DND-41 (cell line): ENCODE data around the gene NECTIN2.

Experiments
- CTCF ChIP-seq: IDR thresholded peaks from 2 replicates; pipeline ENCODE4 v1.5.1; 2012; ENCODE audit warnings: borderline replicate concordance, low read length, moderate library complexity, mild to moderate bottlenecking; ENCODE audit not compliant: poor library complexity, severe bottlenecking; ENCODE audit errors: extremely low read depth
- EZH2 ChIP-seq: IDR thresholded peaks from 3 replicates; pipeline ENCODE4 v1.6.1; 2012; ENCODE audit warnings: borderline replicate concordance, low read depth, mild to moderate bottlenecking, moderate library complexity, low read length, inconsistent platforms; ENCODE audit not compliant: severe bottlenecking

- TF ChIP-seq EZH2 = no peak
- no peak for TF ChIP-seq CTCF
Measured at GRCh38 chr19:44850641-44851109, 4.6 kb downstream of the NECTIN2 start.
